PC-9 (cell line): ENCODE results near the gene MAP3K13.

Source experiments
- EZH2 ChIP-seq: fragments of 200-600 bp; sonication (generic); IDR thresholded peaks from 2 replicates; pipeline ENCODE4 v1.8.0; 2017; ENCODE audit warnings: antibody characterized with exemption, low read depth
- TF ChIP-seq, protein P1 (sequence below): fragments of 200-600 bp; sonication (generic); conservative IDR thresholded peaks from 2 replicates; pipeline ENCODE4 v1.6.1; 2017; ENCODE audit warnings: mixed run types, antibody characterized with exemption, mild to moderate bottlenecking, moderate library complexity

GRCh38 chr3:185317674-185318073 is 45.3 kb upstream of the MAP3K13 start:
- TF ChIP-seq, protein P1, sequence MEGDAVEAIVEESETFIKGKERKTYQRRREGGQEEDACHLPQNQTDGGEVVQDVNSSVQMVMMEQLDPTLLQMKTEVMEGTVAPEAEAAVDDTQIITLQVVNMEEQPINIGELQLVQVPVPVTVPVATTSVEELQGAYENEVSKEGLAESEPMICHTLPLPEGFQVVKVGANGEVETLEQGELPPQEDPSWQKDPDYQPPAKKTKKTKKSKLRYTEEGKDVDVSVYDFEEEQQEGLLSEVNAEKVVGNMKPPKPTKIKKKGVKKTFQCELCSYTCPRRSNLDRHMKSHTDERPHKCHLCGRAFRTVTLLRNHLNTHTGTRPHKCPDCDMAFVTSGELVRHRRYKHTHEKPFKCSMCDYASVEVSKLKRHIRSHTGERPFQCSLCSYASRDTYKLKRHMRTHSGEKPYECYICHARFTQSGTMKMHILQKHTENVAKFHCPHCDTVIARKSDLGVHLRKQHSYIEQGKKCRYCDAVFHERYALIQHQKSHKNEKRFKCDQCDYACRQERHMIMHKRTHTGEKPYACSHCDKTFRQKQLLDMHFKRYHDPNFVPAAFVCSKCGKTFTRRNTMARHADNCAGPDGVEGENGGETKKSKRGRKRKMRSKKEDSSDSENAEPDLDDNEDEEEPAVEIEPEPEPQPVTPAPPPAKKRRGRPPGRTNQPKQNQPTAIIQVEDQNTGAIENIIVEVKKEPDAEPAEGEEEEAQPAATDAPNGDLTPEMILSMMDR, result no peak
- TF ChIP-seq EZH2, result no peak
